Gastrocnemius medialis (tissue), 4 donors: ENCODE results near the gene ITGB3.

ENCODE experiments used
- POLR2A ChIP-seq, 2 donors: fragments of 450-650 bp; IDR thresholded peaks; one replicate each; pipeline ENCODE4 v1.6.1; 2017; ENCODE audit warnings: antibody characterized with exemption in 2 of 2, mild to moderate bottlenecking in 2 of 2, moderate library complexity in 2 of 2
- TF ChIP-seq, protein P1 (sequence below), 5 experiments: fragments of 450-650 bp in 3 of 5; fragments of 200-600 bp in 2 of 5; sonication (generic) in 2 of 5; IDR thresholded peaks in 4 of 5; conservative IDR thresholded peaks in 1 of 5; 1 replicate in 4 of 5; 2 replicates in 1 of 5; pipeline ENCODE4 v1.5.1; 2016 to 2019; ENCODE audit warnings: antibody characterized with exemption in 5 of 5, mild to moderate bottlenecking in 3 of 5, moderate library complexity in 3 of 5

DNA sequence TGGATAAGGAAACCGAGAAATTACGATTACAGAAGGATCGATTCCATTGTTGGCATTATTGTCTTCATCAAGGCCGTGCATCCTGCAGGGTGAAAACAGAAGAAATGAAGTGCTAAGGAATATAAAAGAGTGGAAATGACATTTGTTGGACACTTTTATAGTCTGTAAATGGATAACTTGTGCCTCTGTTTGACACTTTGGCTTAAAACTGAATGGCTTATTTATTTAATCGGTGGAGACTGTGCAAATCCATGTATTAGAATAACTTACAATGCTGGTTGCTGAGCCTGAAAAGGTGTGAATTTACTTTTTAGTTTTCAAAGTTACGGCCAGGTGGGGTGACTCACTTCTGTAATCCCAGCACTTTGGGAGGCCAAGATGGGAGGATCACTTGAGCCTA, 31.4 kb downstream of the ITGB3 start:
- TF ChIP-seq, protein P1, sequence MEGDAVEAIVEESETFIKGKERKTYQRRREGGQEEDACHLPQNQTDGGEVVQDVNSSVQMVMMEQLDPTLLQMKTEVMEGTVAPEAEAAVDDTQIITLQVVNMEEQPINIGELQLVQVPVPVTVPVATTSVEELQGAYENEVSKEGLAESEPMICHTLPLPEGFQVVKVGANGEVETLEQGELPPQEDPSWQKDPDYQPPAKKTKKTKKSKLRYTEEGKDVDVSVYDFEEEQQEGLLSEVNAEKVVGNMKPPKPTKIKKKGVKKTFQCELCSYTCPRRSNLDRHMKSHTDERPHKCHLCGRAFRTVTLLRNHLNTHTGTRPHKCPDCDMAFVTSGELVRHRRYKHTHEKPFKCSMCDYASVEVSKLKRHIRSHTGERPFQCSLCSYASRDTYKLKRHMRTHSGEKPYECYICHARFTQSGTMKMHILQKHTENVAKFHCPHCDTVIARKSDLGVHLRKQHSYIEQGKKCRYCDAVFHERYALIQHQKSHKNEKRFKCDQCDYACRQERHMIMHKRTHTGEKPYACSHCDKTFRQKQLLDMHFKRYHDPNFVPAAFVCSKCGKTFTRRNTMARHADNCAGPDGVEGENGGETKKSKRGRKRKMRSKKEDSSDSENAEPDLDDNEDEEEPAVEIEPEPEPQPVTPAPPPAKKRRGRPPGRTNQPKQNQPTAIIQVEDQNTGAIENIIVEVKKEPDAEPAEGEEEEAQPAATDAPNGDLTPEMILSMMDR (IDR thresholded peaks at IDR 0.05 in 4 of 5, conservative IDR thresholded peaks at IDR 0.05 in 1 of 5), result no peak
- no peak for TF ChIP-seq POLR2A (IDR thresholded peaks at IDR 0.05)
